Sigmoid colon (tissue), 4 donors: ENCODE data around the gene HHAT.

Experiments
- EP300 ChIP-seq, 4 donors: sonication (generic); formaldehyde crosslinking; IDR thresholded peaks; one replicate each; pipeline ENCODE4 v1.6.1; 2017; ENCODE audit warnings: antibody characterized with exemption in 4 of 4
- POLR2AphosphoS5 ChIP-seq, 4 donors: sonication (generic); formaldehyde crosslinking; IDR thresholded peaks; one replicate each; pipeline ENCODE4 v1.6.1; 2017; ENCODE audit warnings: antibody characterized with exemption in 4 of 4
- TF ChIP-seq, protein P1 (sequence below), 4 experiments: fragments of 450-650 bp in 3 of 4; fragments of 200-600 bp in 1 of 4; IDR thresholded peaks; one replicate each; pipeline ENCODE4 v1.5.1; 2016 to 2019; ENCODE audit warnings: antibody characterized with exemption in 4 of 4, mild to moderate bottlenecking in 3 of 4, moderate library complexity in 2 of 4

- TF ChIP-seq EP300 (IDR thresholded peaks at IDR 0.05) = no peak
- no peak for TF ChIP-seq POLR2AphosphoS5 (IDR thresholded peaks at IDR 0.05)
- TF ChIP-seq, protein P1, sequence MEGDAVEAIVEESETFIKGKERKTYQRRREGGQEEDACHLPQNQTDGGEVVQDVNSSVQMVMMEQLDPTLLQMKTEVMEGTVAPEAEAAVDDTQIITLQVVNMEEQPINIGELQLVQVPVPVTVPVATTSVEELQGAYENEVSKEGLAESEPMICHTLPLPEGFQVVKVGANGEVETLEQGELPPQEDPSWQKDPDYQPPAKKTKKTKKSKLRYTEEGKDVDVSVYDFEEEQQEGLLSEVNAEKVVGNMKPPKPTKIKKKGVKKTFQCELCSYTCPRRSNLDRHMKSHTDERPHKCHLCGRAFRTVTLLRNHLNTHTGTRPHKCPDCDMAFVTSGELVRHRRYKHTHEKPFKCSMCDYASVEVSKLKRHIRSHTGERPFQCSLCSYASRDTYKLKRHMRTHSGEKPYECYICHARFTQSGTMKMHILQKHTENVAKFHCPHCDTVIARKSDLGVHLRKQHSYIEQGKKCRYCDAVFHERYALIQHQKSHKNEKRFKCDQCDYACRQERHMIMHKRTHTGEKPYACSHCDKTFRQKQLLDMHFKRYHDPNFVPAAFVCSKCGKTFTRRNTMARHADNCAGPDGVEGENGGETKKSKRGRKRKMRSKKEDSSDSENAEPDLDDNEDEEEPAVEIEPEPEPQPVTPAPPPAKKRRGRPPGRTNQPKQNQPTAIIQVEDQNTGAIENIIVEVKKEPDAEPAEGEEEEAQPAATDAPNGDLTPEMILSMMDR (IDR thresholded peaks at IDR 0.05) = no peak
Observed at GRCh38 chr1:210313046-210313595, 15.6 kb upstream of the HHAT start.
